Spleen (tissue), 11 donors: ENCODE data around the gene LCP1. TPM values are rescaled to one million over a fixed set of nuclear protein-coding genes. Genes with fewer than 3 reads are reported as not detected.

Experiments used
- DNase-seq: peaks from one replicate; pipeline ENCODE4 v3.0.0-alpha.2; 2020
- H3K27ac ChIP-seq, 8 donors: fragments of 200-600 bp; sonication (generic) in 7 of 8; 1 replicate in 4 of 8; 2 replicates in 4 of 8; pipeline versions ENCODE4 v1.5.0 to v1.8.0; 2016 to 2021; ENCODE audit warnings: inconsistent platforms in 4 of 8, mild to moderate bottlenecking in 4 of 8, moderate library complexity in 1 of 8
- H3K27me3 ChIP-seq, 7 donors: fragments of 200-600 bp; sonication (generic) in 6 of 7; replicated peaks in 1 of 7; 1 replicate in 4 of 7; 2 replicates in 3 of 7; pipeline versions ENCODE4 v1.5.0 to v1.8.0; 2016 to 2021; ENCODE audit warnings: inconsistent platforms in 3 of 7, mild to moderate bottlenecking in 1 of 7
- H3K36me3 ChIP-seq, 6 donors: fragments of 200-600 bp; sonication (generic) in 5 of 6; 1 replicate in 4 of 6; 2 replicates in 2 of 6; pipeline versions ENCODE4 v1.5.0 to v1.8.0; 2016 to 2021; ENCODE audit warnings: inconsistent platforms in 2 of 6
- H3K4me1 ChIP-seq, 6 donors: fragments of 200-600 bp; sonication (generic) in 5 of 6; 1 replicate in 3 of 6; 2 replicates in 3 of 6; pipeline versions ENCODE4 v1.5.0 to v1.8.0; 2016 to 2021; ENCODE audit warnings: inconsistent platforms in 3 of 6
- H3K4me3 ChIP-seq, 8 donors: fragments of 200-600 bp; sonication (generic) in 7 of 8; 1 replicate in 4 of 8; 2 replicates in 4 of 8; pipeline versions ENCODE4 v1.5.0 to v1.8.0; 2016 to 2021; ENCODE audit warnings: inconsistent platforms in 4 of 8, mild to moderate bottlenecking in 4 of 8, moderate library complexity in 2 of 8
- H3K9me3 ChIP-seq, 8 donors: fragments of 200-600 bp; sonication (generic) in 7 of 8; 1 replicate in 4 of 8; 2 replicates in 4 of 8; pipeline versions ENCODE4 v1.5.0 to v1.8.0; 2016 to 2021; ENCODE audit warnings: inconsistent platforms in 4 of 8
- POLR2A ChIP-seq, 3 donors: fragments of 450-650 bp; IDR thresholded peaks; one replicate each; pipeline ENCODE4 v1.5.1; 2017; ENCODE audit warnings: antibody characterized with exemption in 3 of 3, mild to moderate bottlenecking in 1 of 3
- POLR2AphosphoS5 ChIP-seq, 3 donors: sonication (generic); formaldehyde crosslinking; IDR thresholded peaks; one replicate each; pipeline ENCODE4 v1.5.1; 2017; ENCODE audit warnings: antibody characterized with exemption in 3 of 3
- WGBS, 5 donors: extraction: QIAGEN DNeasy Blood & Tissue Kit in 3 of 5; methylation state at CpG; one replicate each; pipeline versions ENCODE4 v1.1.5 to v1.1.7; 2013 to 2018; 5-methylcytosine and 5-hydroxymethylcytosine counted together
- intact Hi-C: fragments of 100-400 bp; cut with DNase I; formaldehyde crosslinking; loops from one replicate; pipeline ENCODE4 v1.15.0; 2023; ENCODE audit warnings: low total_unique reads
- polyA plus RNA-seq, 3 donors: library from polyadenylated mRNA; stranded (reverse); fragments of 200-250 nt; gene quantifications; one replicate each; pipeline ENCODE4 v1.2.1, GENCODE V29; 2013
- total RNA-seq, 7 donors: library from RNA; depleted of rRNA in 3 of 7; stranded (reverse); fragments of >200 nt in 3 of 7; fragmentation: NEBNext Ultra II Directional in 4 of 7; extraction: Animal tissue kit (Norgen Biotek cat#: 25700) in 4 of 7; gene quantifications; one replicate each; pipeline versions ENCODE4 v1.1.0 to v1.2.1, GENCODE V29; 2016 to 2021
- TF ChIP-seq, protein P1 (sequence below), 11 experiments: fragments of 200-600 bp in 7 of 11; fragments of 450-650 bp in 4 of 11; sonication (generic) in 4 of 11; IDR thresholded peaks in 8 of 11; conservative IDR thresholded peaks in 3 of 11; 1 replicate in 7 of 11; 2 replicates in 4 of 11; pipeline versions ENCODE4 v1.4.0 to v1.8.0; 2016 to 2021; ENCODE audit warnings: antibody characterized with exemption in 11 of 11, inconsistent platforms in 4 of 11, mild to moderate bottlenecking in 1 of 11
- donor health status: healthy with polysubstance abuse.
- donor health status: DM: no; HTN: no; CAD: no; lungs with moderate emphysema.
- donor health status: DM: no; HTN: no; CAD: no.
- donor health status: Bipolar disorder and iron deficiency.
- donor health status: healthy.
- donor health status: DM: no; HTN: no; CAD: no.
- donor health status: DM: yes; HTN: yes; CAD: no.

Gene LCP1
- total and polyA plus RNA-seq, 10 donors = 155 to 968 (median 572) TPM

DNA sequence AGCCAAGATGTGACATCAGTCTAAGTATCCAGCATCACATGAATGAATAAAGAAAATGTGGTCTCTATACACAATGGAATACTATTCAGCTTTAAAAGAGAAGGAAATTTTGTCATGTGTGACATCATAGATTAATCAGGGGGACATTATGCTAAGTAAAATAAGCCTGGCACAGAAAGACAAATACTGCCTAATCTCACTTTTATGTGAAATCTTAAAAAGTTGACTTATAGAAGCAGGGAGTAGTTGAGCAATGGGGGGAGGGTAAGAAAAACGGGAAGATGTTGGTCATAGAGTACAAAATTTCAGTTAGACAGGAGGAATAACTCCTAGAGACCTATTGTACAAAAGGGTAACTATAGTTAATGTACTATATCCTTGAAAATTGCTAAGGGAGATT, 10.4 kb upstream of the LCP1 start:
- no peak for DNase-seq
- TF ChIP-seq, protein P1, sequence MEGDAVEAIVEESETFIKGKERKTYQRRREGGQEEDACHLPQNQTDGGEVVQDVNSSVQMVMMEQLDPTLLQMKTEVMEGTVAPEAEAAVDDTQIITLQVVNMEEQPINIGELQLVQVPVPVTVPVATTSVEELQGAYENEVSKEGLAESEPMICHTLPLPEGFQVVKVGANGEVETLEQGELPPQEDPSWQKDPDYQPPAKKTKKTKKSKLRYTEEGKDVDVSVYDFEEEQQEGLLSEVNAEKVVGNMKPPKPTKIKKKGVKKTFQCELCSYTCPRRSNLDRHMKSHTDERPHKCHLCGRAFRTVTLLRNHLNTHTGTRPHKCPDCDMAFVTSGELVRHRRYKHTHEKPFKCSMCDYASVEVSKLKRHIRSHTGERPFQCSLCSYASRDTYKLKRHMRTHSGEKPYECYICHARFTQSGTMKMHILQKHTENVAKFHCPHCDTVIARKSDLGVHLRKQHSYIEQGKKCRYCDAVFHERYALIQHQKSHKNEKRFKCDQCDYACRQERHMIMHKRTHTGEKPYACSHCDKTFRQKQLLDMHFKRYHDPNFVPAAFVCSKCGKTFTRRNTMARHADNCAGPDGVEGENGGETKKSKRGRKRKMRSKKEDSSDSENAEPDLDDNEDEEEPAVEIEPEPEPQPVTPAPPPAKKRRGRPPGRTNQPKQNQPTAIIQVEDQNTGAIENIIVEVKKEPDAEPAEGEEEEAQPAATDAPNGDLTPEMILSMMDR (IDR thresholded peaks at IDR 0.05 in 8 of 11, conservative IDR thresholded peaks at IDR 0.05 in 3 of 11) = no peak
- TF ChIP-seq POLR2A (IDR thresholded peaks at IDR 0.05) (no peak), POLR2AphosphoS5 (IDR thresholded peaks at IDR 0.05) (no peak)
- H3K9me3 ChIP-seq = no peaks in the 10 kb centered on the region
- H3K4me3 ChIP-seq = no peak overlapping the region
- 19 to 53% (median 38%) methylated on average over 1 of the region's 1 CpG for WGBS, 5 donors
- H3K27ac ChIP-seq = no peak overlapping the region
- no peaks in the 10 kb centered on the region for H3K36me3 ChIP-seq
- H3K27me3 ChIP-seq = no peaks in the 10 kb centered on the region
- intact Hi-C loops = no loop called here
- H3K4me1 ChIP-seq = peaks cover 0 to 19% (median 0%) of the 10 kb centered on the region in 6 donors

DNA sequence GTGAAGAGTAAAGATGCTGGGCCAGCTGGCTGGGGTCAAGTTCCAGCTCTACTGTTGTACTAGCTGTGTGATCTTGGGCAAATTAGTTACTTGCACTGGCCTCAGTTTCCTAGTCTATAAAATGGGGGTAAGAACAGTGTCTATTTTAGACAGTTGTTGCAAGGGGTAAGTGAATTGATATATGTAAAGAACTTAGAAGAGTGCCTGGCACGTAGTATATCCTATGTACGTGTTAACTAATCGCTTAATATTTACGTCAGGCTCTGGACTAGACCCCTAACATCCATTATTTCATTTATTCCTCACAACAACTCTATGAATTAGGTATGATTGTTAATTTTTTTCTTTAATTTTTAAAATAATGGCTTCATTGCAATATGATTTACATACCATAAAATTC, 3.7 kb upstream of the LCP1 start:
- no peak for TF ChIP-seq POLR2A (IDR thresholded peaks at IDR 0.05)
- TF ChIP-seq, protein P1 (IDR thresholded peaks at IDR 0.05 in 8 of 11, conservative IDR thresholded peaks at IDR 0.05 in 3 of 11) = no peak
- Histone ChIP-seq H3K36me3 (no peaks in the 10 kb centered on the region), H3K4me1 (peaks cover 7 to 33% (median 29%) of the 10 kb centered on the region in 6 donors), H3K9me3 (no peaks in the 10 kb centered on the region), H3K4me3 (no peak overlapping the region), H3K27me3 (no peaks in the 10 kb centered on the region), H3K27ac (peak overlapping the region in 2 of 8 donors; percentile 92 to 94)
- WGBS, 5 donors = 88 to 97% (median 89%) methylated on average over 4 of the region's 4 CpGs
- intact Hi-C loops = no loop called here
- DNase-seq = no peak

DNA sequence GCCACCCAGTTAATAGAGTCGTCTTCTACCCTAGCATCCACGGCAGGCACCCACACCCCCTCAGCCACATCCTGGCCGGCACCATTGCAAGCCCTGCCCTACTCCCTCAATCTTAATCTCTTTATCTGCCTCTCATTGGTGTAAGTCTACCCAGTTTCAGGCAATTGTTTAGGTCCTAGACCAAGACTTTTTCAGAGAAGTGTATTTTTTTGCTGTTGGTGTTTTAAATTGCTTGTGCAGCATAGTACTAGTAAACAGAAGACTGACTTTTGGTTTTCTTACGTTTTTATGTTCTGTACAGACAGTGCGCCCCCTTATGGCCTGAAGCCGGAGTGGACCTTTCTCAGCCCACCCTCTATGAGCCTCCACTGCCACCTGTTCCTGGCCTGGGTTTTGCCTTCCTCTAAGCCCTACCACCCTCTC, 2.3 kb upstream of the LCP1 start:
- WGBS, 5 donors = 12 to 23% (median 17%) methylated on average over 6 of the region's 6 CpGs
- Histone ChIP-seq H3K4me1 (peaks cover 7 to 35% (median 29%) of the 10 kb centered on the region in 6 donors), H3K36me3 (no peaks in the 10 kb centered on the region), H3K9me3 (no peaks in the 10 kb centered on the region), H3K27me3 (no peaks in the 10 kb centered on the region), H3K27ac (peak overlapping the region; percentile 51 to 94 (median 90)), H3K4me3 (peak overlapping the region in 2 of 8 donors; percentile 16 to 76)
- DNase-seq = peak; percentile 90
- TF ChIP-seq, protein P1 (IDR thresholded peaks at IDR 0.05 in 8 of 11, conservative IDR thresholded peaks at IDR 0.05 in 3 of 11) = peak; percentile 55 to 81 (median 77)
- TF ChIP-seq POLR2A (IDR thresholded peaks at IDR 0.05) (no peak), POLR2AphosphoS5 (IDR thresholded peaks at IDR 0.05) (peak in 1 of 3 donors; percentile 46)
- intact Hi-C loops = no loop called here

DNA sequence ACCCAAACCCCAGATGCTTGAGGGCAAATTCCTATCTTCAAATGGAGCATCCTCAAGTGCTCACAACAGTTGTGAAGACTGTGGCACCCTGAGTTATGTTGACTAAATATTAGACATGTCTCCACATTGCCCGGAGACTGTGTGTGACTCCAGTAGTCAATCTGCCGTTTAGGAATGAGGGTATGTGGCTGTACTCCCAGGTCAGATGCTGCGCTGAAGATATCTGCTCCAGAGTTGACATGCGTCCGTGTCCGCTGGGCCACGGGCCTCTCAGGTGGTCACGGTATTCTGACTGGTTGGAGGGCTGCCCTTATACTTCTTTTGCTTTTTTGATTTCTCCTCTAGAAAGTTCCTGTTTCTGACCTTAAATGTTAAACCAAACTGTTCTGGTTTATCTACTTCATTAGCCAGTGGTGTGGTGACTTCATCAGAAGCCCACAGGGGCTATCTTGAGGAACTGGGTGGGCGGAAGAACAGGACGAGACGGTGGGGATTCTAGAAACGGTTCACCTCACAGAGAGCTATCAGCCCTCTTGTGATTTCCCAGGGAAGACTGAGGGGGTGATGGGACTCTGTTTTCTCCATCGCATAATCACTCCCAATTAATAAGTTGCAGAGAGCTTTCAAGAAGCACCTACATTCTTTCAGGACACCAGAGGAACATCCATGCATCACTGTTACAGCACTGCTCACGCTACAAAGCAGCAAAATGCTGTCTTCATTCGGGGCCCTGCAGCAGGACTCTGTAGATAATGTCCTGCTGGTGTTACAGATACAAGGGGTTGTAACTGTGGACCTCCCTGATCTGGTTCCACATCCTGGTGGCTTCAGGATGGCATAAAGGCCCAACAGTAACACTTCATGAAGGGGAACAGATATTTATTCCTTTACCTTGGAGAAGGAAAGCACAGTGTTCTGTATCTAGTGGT, 1.3 kb upstream of the LCP1 start:
- TF ChIP-seq POLR2AphosphoS5 (IDR thresholded peaks at IDR 0.05) = peak in 1 of 3 donors; percentile 24
- TF ChIP-seq, protein P1 (IDR thresholded peaks at IDR 0.05 in 8 of 11, conservative IDR thresholded peaks at IDR 0.05 in 3 of 11) = no peak
- no peak for TF ChIP-seq POLR2A (IDR thresholded peaks at IDR 0.05)
- Histone ChIP-seq H3K27me3 (no peaks in the 10 kb centered on the region), H3K4me3 (peak overlapping the region in 1 of 8 donors; percentile 76), H3K36me3 (no peaks in the 10 kb centered on the region), H3K27ac (peak overlapping the region; percentile 74 to 94 (median 90)), H3K4me1 (peaks cover 7 to 45% (median 38%) of the 10 kb centered on the region in 6 donors), H3K9me3 (no peaks in the 10 kb centered on the region)
- peak; percentile 80 for DNase-seq
- 44 to 61% (median 51%) methylated on average over 15 of the region's 15 CpGs for WGBS, 5 donors
- intact Hi-C loops = no loop called here
